Choroid plexus epithelial cell (primary cell): ENCODE measurements around the gene KHDRBS2.

Source experiments
- DNase-seq: peaks from one replicate; pipeline ENCODE4 v3.0.0-alpha.2; 2010; ENCODE audit warnings: low read depth
- H3K4me3 ChIP-seq: 2 replicates; pipeline ENCODE4 v1.5.1; 2011; ENCODE audit warnings: low read depth, mild to moderate bottlenecking, control low read depth, low read length, moderate library complexity
- CTCF ChIP-seq: conservative IDR thresholded peaks from 2 replicates; pipeline ENCODE4 v1.5.1; 2011; ENCODE audit warnings: low read depth, mild to moderate bottlenecking, control low read depth, inconsistent platforms, low read length, moderate library complexity

The KHDRBS2 gene

GRCh38 chr6:62285612-62286469 is at the start of gene KHDRBS2:
TSS of gene KHDRBS2 (minus strand) at chr6:62286225.
- DNase-seq, result no peak
- H3K4me3 ChIP-seq, result no peak within 1 kb of the TSS
- no peak for TF ChIP-seq CTCF

DNA sequence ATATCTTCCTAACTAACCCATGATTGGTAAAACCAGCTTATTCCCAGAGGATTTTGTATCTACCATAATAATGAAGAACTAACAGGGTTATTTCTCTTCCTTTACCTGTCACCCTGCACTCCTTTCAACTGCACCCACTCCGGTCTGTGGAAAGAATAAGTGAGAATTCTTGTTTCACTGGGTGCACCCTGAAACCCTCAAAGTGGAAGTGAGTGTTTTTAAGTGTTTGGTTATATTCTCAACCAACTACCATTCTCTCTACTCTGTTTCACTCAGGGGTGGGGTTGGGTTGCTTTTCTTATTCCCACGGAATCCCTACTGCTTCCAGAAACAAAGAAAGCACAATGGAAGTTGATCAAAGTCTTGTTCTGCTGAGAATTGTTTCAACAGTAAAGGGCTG is 42.6 kb upstream of the KHDRBS2 start:
- no peak for DNase-seq
- TF ChIP-seq CTCF, result no peak

GRCh38 chr6:62324834-62325233 is 38.8 kb upstream of the KHDRBS2 start:
- no peak overlapping the region for H3K4me3 ChIP-seq
- no peak for DNase-seq
- no peak for TF ChIP-seq CTCF

More for the DNA sequence above, 42.6 kb upstream of the KHDRBS2 start:
- no peak overlapping the region for H3K4me3 ChIP-seq

GRCh38 chr6:62323818-62324431 is 37.9 kb upstream of the KHDRBS2 start:
- TF ChIP-seq CTCF, result no peak
- H3K4me3 ChIP-seq, result no peak overlapping the region
- no peak for DNase-seq

GRCh38 chr6:62298745-62299392 is 12.8 kb upstream of the KHDRBS2 start:
- H3K4me3 ChIP-seq, result no peak overlapping the region
- TF ChIP-seq CTCF, result no peak
- no peak for DNase-seq

DNA sequence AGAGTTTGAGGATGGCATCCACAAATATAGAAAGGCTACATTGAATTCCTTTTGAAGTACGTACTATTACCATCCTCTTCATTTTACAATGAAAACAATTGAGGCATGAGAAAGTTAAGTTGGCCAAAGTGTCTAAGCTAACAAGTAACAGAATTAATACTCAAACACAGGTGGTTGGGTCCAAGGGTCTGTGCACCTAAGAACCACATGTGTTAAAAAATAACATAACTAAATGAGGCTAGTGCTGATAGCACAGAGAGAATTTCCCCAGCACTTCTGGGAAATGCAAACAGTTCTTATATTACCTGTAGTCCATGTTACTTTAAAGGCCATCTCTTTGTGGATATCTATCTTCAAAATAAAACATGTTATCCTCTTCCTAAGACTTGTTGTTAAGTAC is 10.5 kb upstream of the KHDRBS2 start:
- H3K4me3 ChIP-seq, result no peak overlapping the region
- DNase-seq, result no peak
- TF ChIP-seq CTCF, result no peak

DNA sequence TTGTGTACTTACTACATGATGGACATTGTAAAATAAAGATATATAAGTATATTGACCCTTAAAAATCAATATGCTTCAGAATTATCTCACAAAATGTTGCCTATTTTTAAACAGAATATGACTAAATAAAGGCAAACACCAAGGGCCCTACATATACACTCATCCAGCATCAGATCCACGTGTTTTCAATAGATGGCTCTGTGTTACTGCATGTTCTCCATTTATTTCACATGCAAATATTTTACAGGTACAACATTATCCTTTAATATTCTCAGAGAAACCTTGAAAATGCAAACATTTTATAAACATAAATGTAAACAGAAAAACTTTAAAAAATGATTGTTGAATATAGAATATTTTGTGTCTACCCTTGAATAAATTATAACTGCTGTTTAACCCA is 2.9 kb upstream of the KHDRBS2 start:
- TF ChIP-seq CTCF, result no peak
- DNase-seq, result no peak
- no peak overlapping the region for H3K4me3 ChIP-seq
